ENCODE results near the gene ATG16L2.

DNA sequence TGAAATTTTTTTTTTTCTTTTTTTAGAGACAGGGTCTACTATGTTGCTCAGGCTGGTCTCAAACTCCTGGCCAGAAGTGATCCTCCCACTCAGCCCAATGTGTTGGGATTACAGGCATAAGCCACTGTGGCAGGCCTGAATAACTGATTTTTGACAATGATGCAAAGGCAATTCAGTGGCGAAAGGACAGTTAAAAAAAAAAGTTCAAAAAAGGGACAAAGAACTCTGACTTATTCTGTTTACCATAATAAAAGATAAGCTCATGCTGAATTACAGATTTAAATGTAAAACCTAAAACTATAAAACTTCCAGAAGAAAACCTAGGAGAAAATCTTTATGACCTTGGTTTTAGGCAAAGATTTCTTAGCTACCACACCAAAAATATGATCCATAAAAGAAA is 48.9 kb downstream of the ATG16L2 start:
- TF ChIP-seq, protein P1, sequence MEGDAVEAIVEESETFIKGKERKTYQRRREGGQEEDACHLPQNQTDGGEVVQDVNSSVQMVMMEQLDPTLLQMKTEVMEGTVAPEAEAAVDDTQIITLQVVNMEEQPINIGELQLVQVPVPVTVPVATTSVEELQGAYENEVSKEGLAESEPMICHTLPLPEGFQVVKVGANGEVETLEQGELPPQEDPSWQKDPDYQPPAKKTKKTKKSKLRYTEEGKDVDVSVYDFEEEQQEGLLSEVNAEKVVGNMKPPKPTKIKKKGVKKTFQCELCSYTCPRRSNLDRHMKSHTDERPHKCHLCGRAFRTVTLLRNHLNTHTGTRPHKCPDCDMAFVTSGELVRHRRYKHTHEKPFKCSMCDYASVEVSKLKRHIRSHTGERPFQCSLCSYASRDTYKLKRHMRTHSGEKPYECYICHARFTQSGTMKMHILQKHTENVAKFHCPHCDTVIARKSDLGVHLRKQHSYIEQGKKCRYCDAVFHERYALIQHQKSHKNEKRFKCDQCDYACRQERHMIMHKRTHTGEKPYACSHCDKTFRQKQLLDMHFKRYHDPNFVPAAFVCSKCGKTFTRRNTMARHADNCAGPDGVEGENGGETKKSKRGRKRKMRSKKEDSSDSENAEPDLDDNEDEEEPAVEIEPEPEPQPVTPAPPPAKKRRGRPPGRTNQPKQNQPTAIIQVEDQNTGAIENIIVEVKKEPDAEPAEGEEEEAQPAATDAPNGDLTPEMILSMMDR (conservative IDR thresholded peaks at IDR 0.05 in 1 of 2, IDR thresholded peaks at IDR 0.05 in 1 of 2; ENCODE audit: extremely low read depth in 1 of 2, insufficient read depth in 1 of 2, low read depth in 1 of 2, low read length in 2 of 2): no peak
- TF ChIP-seq EZH2 (IDR thresholded peaks at IDR 0.05; ENCODE audit: borderline replicate concordance, low read length): no peak
